H1 (cell line): ENCODE data around the gene VPS35. TPM values are rescaled to one million over a fixed set of nuclear protein-coding genes. Genes with fewer than 3 reads are reported as not detected.

Source experiments
- CTCF ChIA-PET: fragments of 300-600 bp; sonication (Branson Sonifier 250); formaldehyde crosslinking; loops from one replicate; lab custom pipeline; 2021; ENCODE audit not compliant: partially characterized antibody; lab: Charles Lee
- POLR2A ChIA-PET: fragments of 300-600 bp; sonication (Branson Sonifier 250); formaldehyde crosslinking; loops from one replicate; lab custom pipeline; 2021; ENCODE audit warnings: inconsistent platforms; ENCODE audit not compliant: partially characterized antibody; lab: Charles Lee
- DNase-seq, 2 experiments: peaks; one replicate each; pipeline versions ENCODE4 v3.0.0 to v3.0.0-alpha.2; 2010 to 2022; ENCODE audit warnings: low spot score in 2 of 2, low read depth in 1 of 2, mixed read lengths in 1 of 2
- FAIRE-seq: peaks from 2 replicates; lab custom pipeline; 2011; peaks lifted over from hg19 to GRCh38; lab: Jason Lieb, UNC
- H2AFZ ChIP-seq: 2 replicates; pipeline ENCODE4 v1.8.1; 2012; ENCODE audit warnings: low read length, inconsistent platforms
- H2AK5ac ChIP-seq: 2 replicates; pipeline ENCODE4 v1.6.1; 2013; ENCODE audit warnings: low read depth, low read length
- H2BK120ac ChIP-seq: replicated peaks from 2 replicates; pipeline ENCODE3; 2013; ENCODE audit warnings: low read depth, low read length, inconsistent platforms
- H2BK12ac ChIP-seq: 2 replicates; pipeline ENCODE4 v1.6.1; 2013; ENCODE audit warnings: low read depth, low read length
- H2BK15ac ChIP-seq: 2 replicates; pipeline ENCODE4 v1.6.1; 2013; ENCODE audit warnings: low read length
- H2BK20ac ChIP-seq: 2 replicates; pipeline ENCODE4 v1.6.1; 2013; ENCODE audit warnings: low read length
- H2BK5ac ChIP-seq: 2 replicates; pipeline ENCODE4 v1.6.1; 2013; ENCODE audit warnings: low read depth, low read length
- H3K14ac ChIP-seq: 2 replicates; pipeline ENCODE4 v1.6.1; 2013; ENCODE audit warnings: inconsistent platforms; ENCODE audit not compliant: insufficient read length
- H3K18ac ChIP-seq: 2 replicates; pipeline ENCODE4 v1.6.1; 2013; ENCODE audit warnings: low read length; ENCODE audit errors: extremely low read depth
- H3K23ac ChIP-seq: 2 replicates; pipeline ENCODE4 v1.6.1; 2013; ENCODE audit warnings: inconsistent platforms; ENCODE audit not compliant: insufficient read length
- H3K23me2 ChIP-seq: 2 replicates; pipeline ENCODE4 v1.6.1; 2013; ENCODE audit warnings: low read depth, low read length
- H3K27ac ChIP-seq: 2 replicates; pipeline ENCODE4 v1.6.1; 2011; ENCODE audit warnings: low read depth, low read length, inconsistent platforms
- H3K27me3 ChIP-seq, 4 experiments: replicated peaks in 1 of 4; 1 replicate in 1 of 4; 2 replicates in 3 of 4; pipeline versions ENCODE4 v1.6.1 to v1.8.1; 2011 to 2013; ENCODE audit warnings: low read length in 3 of 4, mild to moderate bottlenecking in 3 of 4, inconsistent platforms in 2 of 4, mixed read lengths in 2 of 4, moderate library complexity in 1 of 4; ENCODE audit not compliant: control insufficient read depth in 3 of 4, insufficient read depth in 3 of 4; ENCODE audit errors: extremely low read depth in 1 of 4
- H3K36me3 ChIP-seq, 4 experiments: 2 replicates each; pipeline versions ENCODE4 v1.6.1 to v1.8.1; 2011 to 2013; ENCODE audit warnings: mild to moderate bottlenecking in 4 of 4, low read length in 3 of 4, moderate library complexity in 2 of 4, control low read depth in 1 of 4, inconsistent platforms in 1 of 4; ENCODE audit not compliant: insufficient read depth in 4 of 4, control insufficient read depth in 2 of 4
- H3K4ac ChIP-seq: replicated peaks from 2 replicates; pipeline ENCODE3; 2013; ENCODE audit warnings: low read length, low read depth, mixed read lengths, inconsistent platforms; ENCODE audit not compliant: insufficient read length
- H3K4me1 ChIP-seq, 4 experiments: replicated peaks in 1 of 4; 1 replicate in 1 of 4; 2 replicates in 3 of 4; pipeline versions ENCODE4 v1.6.1 to v1.8.1; 2011 to 2013; ENCODE audit warnings: low read length in 3 of 4, inconsistent platforms in 2 of 4, mixed read lengths in 1 of 4; ENCODE audit not compliant: insufficient read depth in 4 of 4, control insufficient read depth in 3 of 4
- H3K4me2 ChIP-seq, 2 experiments: 2 replicates each; pipeline versions ENCODE4 v1.6.1 to v1.8.1; 2011 to 2013; ENCODE audit warnings: low read depth in 2 of 2, low read length in 2 of 2, control low read depth in 1 of 2, inconsistent platforms in 1 of 2, mild to moderate bottlenecking in 1 of 2; ENCODE audit not compliant: insufficient read depth in 1 of 2
- H3K4me3 ChIP-seq, 4 experiments: fragments of 200-600, 300-600 bp in 1 of 4; sonication (generic), shearing (Covaris generic), sonication (Bioruptor Twin) in 1 of 4; 2 replicates each; pipeline versions ENCODE4 v1.5.1 to v1.8.1; 2011 to 2016; ENCODE audit warnings: low read length in 4 of 4, low read depth in 3 of 4, control low read depth in 2 of 4, inconsistent platforms in 2 of 4, mild to moderate bottlenecking in 2 of 4, mixed read lengths in 1 of 4, moderate library complexity in 1 of 4; ENCODE audit not compliant: insufficient read depth in 2 of 4; ENCODE audit errors: extremely low read depth in 1 of 4
- H3K56ac ChIP-seq: replicated peaks from 2 replicates; pipeline ENCODE3; 2013; ENCODE audit warnings: low read depth, mild to moderate bottlenecking, mixed read lengths, low read length, inconsistent platforms; ENCODE audit not compliant: insufficient read length
- H3K79me1 ChIP-seq: 2 replicates; pipeline ENCODE4 v1.6.1; 2013; ENCODE audit warnings: low read depth, low read length, control low read depth
- H3K79me2 ChIP-seq, 2 experiments: 2 replicates each; pipeline versions ENCODE4 v1.6.1 to v1.8.1; 2012 to 2013; ENCODE audit warnings: low read length in 2 of 2, mild to moderate bottlenecking in 2 of 2, inconsistent platforms in 1 of 2; ENCODE audit not compliant: insufficient read depth in 2 of 2, control insufficient read depth in 1 of 2
- H3K9ac ChIP-seq, 4 experiments: replicated peaks in 1 of 4; 1 replicate in 1 of 4; 2 replicates in 3 of 4; pipeline versions ENCODE4 v1.6.1 to v1.8.1; 2011 to 2013; ENCODE audit warnings: low read depth in 3 of 4, low read length in 3 of 4, control low read depth in 2 of 4, mild to moderate bottlenecking in 2 of 4, moderate library complexity in 2 of 4, inconsistent platforms in 1 of 4; ENCODE audit errors: extremely low read depth in 1 of 4
- H3K9me3 ChIP-seq, 2 experiments: 2 replicates each; pipeline versions ENCODE4 v1.6.1 to v1.8.1; 2012 to 2013; ENCODE audit warnings: mild to moderate bottlenecking in 2 of 2, moderate library complexity in 2 of 2, control low read depth in 1 of 2, inconsistent platforms in 1 of 2, low read depth in 1 of 2, low read length in 1 of 2, mixed read lengths in 1 of 2; ENCODE audit not compliant: insufficient read depth in 2 of 2
- H4K20me1 ChIP-seq, 2 experiments: replicated peaks in 1 of 2; 2 replicates each; pipeline versions ENCODE3 to v1.8.1; 2011 to 2013; ENCODE audit warnings: inconsistent platforms in 2 of 2, low read length in 2 of 2, mild to moderate bottlenecking in 1 of 2; ENCODE audit not compliant: insufficient read depth in 2 of 2, control insufficient read depth in 1 of 2
- H4K5ac ChIP-seq: 2 replicates; pipeline ENCODE4 v1.6.1; 2013; ENCODE audit warnings: low read length, low read depth, mixed read lengths, inconsistent platforms; ENCODE audit not compliant: insufficient read length
- H4K8ac ChIP-seq: 2 replicates; pipeline ENCODE4 v1.8.0; 2013; ENCODE audit warnings: mild to moderate bottlenecking, moderate library complexity, low read length, inconsistent platforms; ENCODE audit not compliant: insufficient read depth; ENCODE audit errors: extremely low read depth
- H4K91ac ChIP-seq: replicated peaks from 2 replicates; pipeline ENCODE3; 2013; ENCODE audit warnings: low read length, mixed read lengths, inconsistent platforms; ENCODE audit not compliant: insufficient read length
- BCL11A ChIP-seq, 2 experiments: IDR thresholded peaks; one replicate each; pipeline ENCODE4 v1.6.1; 2011; ENCODE audit warnings: low read depth in 2 of 2, low read length in 2 of 2, mild to moderate bottlenecking in 2 of 2
- CHD1 ChIP-seq: IDR thresholded peaks from 2 replicates; pipeline ENCODE4 v1.6.1; 2012; ENCODE audit warnings: low read depth, low read length, improper control_type of control experiment
- CHD2 ChIP-seq: IDR thresholded peaks from 2 replicates; pipeline ENCODE4 v1.6.1; 2012; ENCODE audit warnings: low read length, improper control_type of control experiment
- FOSL1 ChIP-seq: IDR thresholded peaks from 2 replicates; pipeline ENCODE4 v1.6.1; 2011; ENCODE audit warnings: mild to moderate bottlenecking, low read depth, low read length, moderate library complexity; ENCODE audit not compliant: insufficient read depth
- HDAC2 ChIP-seq, 2 experiments: fragments of 300-600 bp in 1 of 2; sonication (generic) in 1 of 2; IDR thresholded peaks; 2 replicates each; pipeline ENCODE4 v1.6.1; 2011 to 2012; ENCODE audit warnings: low read depth in 2 of 2, low read length in 2 of 2, mild to moderate bottlenecking in 2 of 2, moderate library complexity in 2 of 2, borderline replicate concordance in 1 of 2, inconsistent platforms in 1 of 2
- MAFK ChIP-seq: IDR thresholded peaks from 2 replicates; pipeline ENCODE4 v1.6.1; 2012; ENCODE audit warnings: low read depth, mild to moderate bottlenecking, improper control_type of control experiment, low read length
- SIX5 ChIP-seq: IDR thresholded peaks from 2 replicates; pipeline ENCODE4 v1.6.1; 2011; ENCODE audit warnings: mild to moderate bottlenecking, low read depth, low read length
- SP1 ChIP-seq: IDR thresholded peaks from 2 replicates; pipeline ENCODE4 v1.6.1; 2011; ENCODE audit warnings: low read depth, low read length
- TBP ChIP-seq: IDR thresholded peaks from 2 replicates; pipeline ENCODE4 v1.6.1; 2011; ENCODE audit warnings: low read depth, low read length, improper control_type of control experiment
- YY1 ChIP-seq: IDR thresholded peaks from 2 replicates; pipeline ENCODE4 v1.6.1; 2011; ENCODE audit warnings: low read depth, mild to moderate bottlenecking, low read length
- WGBS, 2 experiments: shearing (Covaris generic) in 1 of 2; methylation state at CpG; one replicate each; pipeline versions ENCODE4 v1.1.6 to v1.1.7; 2013 to 2015; ENCODE audit warnings: low lambda C conversion rate in 2 of 2, mixed read lengths in 2 of 2, inconsistent platforms in 1 of 2, low coverage in 1 of 2, missing lambda C conversion rate in 1 of 2; ENCODE audit not compliant: insufficient replicate concordance in 2 of 2, insufficient coverage in 1 of 2, insufficient read length in 1 of 2; ENCODE audit errors: extremely low coverage in 1 of 2, missing lambda C conversion rate in 1 of 2; 5-methylcytosine and 5-hydroxymethylcytosine counted together
- polyA plus RNA-seq, 7 experiments: library from polyadenylated mRNA; depleted of rRNA in 3 of 7; stranded (reverse) in 5 of 7; unstranded in 2 of 7; fragments of >200 nt in 5 of 7; fragments of 200-250 nt in 2 of 7; gene quantifications; 1 replicate in 5 of 7; 2 replicates in 1 of 7; 4 replicates in 1 of 7; pipeline versions ENCODE4 v1.2.1 to v1.2.3, GENCODE V29; 2011 to 2013; ENCODE audit warnings: missing spikeins in 2 of 7, mixed read lengths in 2 of 7
- total RNA-seq: library from RNA; stranded (reverse); fragmentation: NEBNext Ultra II Directional; extraction: Animal tissue kit (Norgen Biotek cat#: 25700); gene quantifications from 2 replicates; pipeline ENCODE4 v1.2.1, GENCODE V29; 2021
- TF ChIP-seq, protein P1 (sequence below), 3 experiments: IDR thresholded peaks; 1 replicate in 2 of 3; 2 replicates in 1 of 3; pipeline versions ENCODE4 v1.5.1 to v1.6.1; 2011; ENCODE audit warnings: low read length in 3 of 3, mild to moderate bottlenecking in 3 of 3, inconsistent platforms in 2 of 3, low read depth in 1 of 3, moderate library complexity in 1 of 3; ENCODE audit not compliant: insufficient read depth in 1 of 3; ENCODE audit errors: control extremely low read depth in 1 of 3
- TF ChIP-seq, protein P2 (sequence below): IDR thresholded peaks from 2 replicates; pipeline ENCODE4 v1.6.1; 2012; ENCODE audit warnings: inconsistent platforms

Gene VPS35
- total and polyA plus RNA-seq, 2 of the 8 experiments (the other 6 are each of a cell fraction or from before 2014, with no cell fraction given): 10.3 to 66.9 TPM

GRCh38 chr16:46687486-46687885 lies 1.5 kb downstream of the VPS35 start:
- Histone ChIP-seq H3K23me2 (peaks cover 13% of the 10 kb centered on the region), H3K14ac (no peak overlapping the region), H4K8ac (no peak overlapping the region), H3K27ac (no peak overlapping the region), H3K18ac (no peak overlapping the region), H3K27me3 (no peaks in the 10 kb centered on the region), H3K9ac (no peak overlapping the region; a peak in 1 of 7 replicates), H2BK15ac (no peak overlapping the region), H3K4me1 (peaks cover 2 to 13% (median 5%) of the 10 kb centered on the region in 4 experiments; a peak in 5 of 7 replicates), H4K91ac (no peak overlapping the region), H3K23ac (no peak overlapping the region), H2BK5ac (no peak overlapping the region), H3K4me2 (peak overlapping the region; percentile 76 to 96), H3K4ac (no peak overlapping the region), H3K56ac (no peak overlapping the region), H4K20me1 (peaks cover 25% of the 10 kb centered on the region in 2 experiments), H3K9me3 (no peaks in the 10 kb centered on the region), H2BK20ac (no peak overlapping the region), H3K79me2 (peaks cover 32 to 89% of the 10 kb centered on the region in 2 experiments), H2AK5ac (no peak overlapping the region), H2BK120ac (no peak overlapping the region), H4K5ac (no peak overlapping the region), H2AFZ (no peak overlapping the region), H2BK12ac (no peak overlapping the region), H3K36me3 (peaks cover 2 to 15% (median 8%) of the 10 kb centered on the region in 4 experiments; a peak in 5 of 8 replicates), H3K4me3 (peak overlapping the region; percentile 88 to 96 (median 92); a peak in 7 of 8 replicates), H3K79me1 (no peaks in the 10 kb centered on the region; the same call in 1 of the 2 replicates)
- ChIA-PET POLR2A (no interaction called here), CTCF (interaction anchor here (1.9 kb wide), 1 partner anchor 14 kb away, joined by 5 read pairs; no protein-coding TSS in a partner anchor)
- no peak for DNase-seq
- 68% methylated on average over 9 of the region's 9 CpGs; no CpG with 5 or more reads in 1 of the 2 experiments for WGBS, 2 experiments
- no peak for FAIRE-seq
- TF ChIP-seq BCL11A (IDR thresholded peaks at IDR 0.05; ENCODE audit: low read depth in 2 of 2, low read length in 2 of 2) (no peak), TBP (no peak), HDAC2 (IDR thresholded peaks at IDR 0.05; ENCODE audit: borderline replicate concordance in 1 of 2, low read depth in 2 of 2, low read length in 2 of 2) (no peak), CHD2 (no peak), CHD1 (no peak), SIX5 (no peak), SP1 (no peak), YY1 (no peak), FOSL1 (no peak), MAFK (no peak)
- TF ChIP-seq, protein P1, sequence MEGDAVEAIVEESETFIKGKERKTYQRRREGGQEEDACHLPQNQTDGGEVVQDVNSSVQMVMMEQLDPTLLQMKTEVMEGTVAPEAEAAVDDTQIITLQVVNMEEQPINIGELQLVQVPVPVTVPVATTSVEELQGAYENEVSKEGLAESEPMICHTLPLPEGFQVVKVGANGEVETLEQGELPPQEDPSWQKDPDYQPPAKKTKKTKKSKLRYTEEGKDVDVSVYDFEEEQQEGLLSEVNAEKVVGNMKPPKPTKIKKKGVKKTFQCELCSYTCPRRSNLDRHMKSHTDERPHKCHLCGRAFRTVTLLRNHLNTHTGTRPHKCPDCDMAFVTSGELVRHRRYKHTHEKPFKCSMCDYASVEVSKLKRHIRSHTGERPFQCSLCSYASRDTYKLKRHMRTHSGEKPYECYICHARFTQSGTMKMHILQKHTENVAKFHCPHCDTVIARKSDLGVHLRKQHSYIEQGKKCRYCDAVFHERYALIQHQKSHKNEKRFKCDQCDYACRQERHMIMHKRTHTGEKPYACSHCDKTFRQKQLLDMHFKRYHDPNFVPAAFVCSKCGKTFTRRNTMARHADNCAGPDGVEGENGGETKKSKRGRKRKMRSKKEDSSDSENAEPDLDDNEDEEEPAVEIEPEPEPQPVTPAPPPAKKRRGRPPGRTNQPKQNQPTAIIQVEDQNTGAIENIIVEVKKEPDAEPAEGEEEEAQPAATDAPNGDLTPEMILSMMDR (IDR thresholded peaks at IDR 0.05; ENCODE audit: control extremely low read depth in 1 of 3, insufficient read depth in 1 of 3, low read depth in 1 of 3, low read length in 3 of 3): no peak
- TF ChIP-seq, protein P2, sequence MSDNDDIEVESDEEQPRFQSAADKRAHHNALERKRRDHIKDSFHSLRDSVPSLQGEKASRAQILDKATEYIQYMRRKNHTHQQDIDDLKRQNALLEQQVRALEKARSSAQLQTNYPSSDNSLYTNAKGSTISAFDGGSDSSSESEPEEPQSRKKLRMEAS: no peak
